SU-DHL-6 (cell line): Measurements from ENCODE around the gene HOXC10.

Experiments used
- H2AFZ ChIP-seq: fragments of 200-600 bp; sonication (generic); 2 replicates; pipeline ENCODE4 v1.6.1; 2014; ENCODE audit warnings: low read depth, mild to moderate bottlenecking, moderate library complexity, mixed read lengths, antibody characterized with exemption, low read length; ENCODE audit not compliant: severe bottlenecking
- H3F3A ChIP-seq: fragments of 200-600 bp; shearing (Covaris generic); 2 replicates; pipeline ENCODE4 v1.6.0; 2016; ENCODE audit warnings: antibody characterized with exemption, mild to moderate bottlenecking; ENCODE audit not compliant: insufficient read depth
- H3K27ac ChIP-seq: fragments of 200-600 bp; sonication (generic); 2 replicates; pipeline ENCODE4 v1.5.1; 2016; ENCODE audit warnings: low read depth, mild to moderate bottlenecking, low read length, moderate library complexity, mixed read lengths
- H3K27me3 ChIP-seq: fragments of 200-600 bp; sonication (generic), shearing (Covaris generic); 2 replicates; pipeline ENCODE4 v1.6.0; 2014; ENCODE audit warnings: mild to moderate bottlenecking, low read length
- H3K36me3 ChIP-seq: fragments of 200-600 bp; sonication (generic); 2 replicates; pipeline ENCODE4 v1.6.1; 2014; ENCODE audit warnings: mild to moderate bottlenecking, low read length, mixed read lengths
- H3K4me2 ChIP-seq: fragments of 300-600, 200-600 bp; shearing (Covaris generic), sonication (generic); 2 replicates; pipeline ENCODE4 v1.6.0; 2014; ENCODE audit warnings: low read length, low read depth, mild to moderate bottlenecking; ENCODE audit not compliant: poor library complexity, severe bottlenecking
- H3K4me3 ChIP-seq: fragments of 200-600 bp; sonication (generic); 2 replicates; pipeline ENCODE4 v1.5.1; 2014; ENCODE audit warnings: antibody characterized with exemption, low read length, mild to moderate bottlenecking, mixed read lengths; ENCODE audit not compliant: insufficient read depth, poor library complexity, severe bottlenecking
- H3K79me2 ChIP-seq: fragments of 200-600 bp; sonication (generic); 2 replicates; pipeline ENCODE4 v1.6.1; 2014; ENCODE audit warnings: mild to moderate bottlenecking, low read length, moderate library complexity; ENCODE audit not compliant: insufficient read depth
- H3K9ac ChIP-seq: fragments of 200-600 bp; sonication (generic); 2 replicates; pipeline ENCODE4 v1.7.0; 2014; ENCODE audit warnings: mild to moderate bottlenecking, low read length
- H3K9me2 ChIP-seq: fragments of 200-600 bp; sonication (generic); replicated peaks from 2 replicates; pipeline ENCODE4 v1.6.1; 2014; ENCODE audit warnings: low read length; ENCODE audit not compliant: insufficient read depth
- H3K9me3 ChIP-seq: fragments of 200-600 bp; sonication (generic); 2 replicates; pipeline ENCODE4 v1.6.1; 2014; ENCODE audit warnings: low read length, mixed read lengths; ENCODE audit not compliant: insufficient read depth
- H4K20me1 ChIP-seq: fragments of 200-600 bp; sonication (generic); 2 replicates; pipeline ENCODE4 v1.6.1; 2014; ENCODE audit warnings: low read depth, mild to moderate bottlenecking, antibody characterized with exemption, low read length, moderate library complexity, mixed read lengths
- CTCF ChIP-seq: fragments of 200-600 bp; sonication (generic); IDR thresholded peaks from one replicate; pipeline ENCODE4 v1.5.1; 2017; ENCODE audit warnings: antibody characterized with exemption, mild to moderate bottlenecking, low read length, moderate library complexity; ENCODE audit not compliant: insufficient read depth, poor library complexity, severe bottlenecking
- EZH2phosphoT487 ChIP-seq: fragments of 200-600 bp; sonication (generic), shearing (Covaris generic); conservative IDR thresholded peaks from 2 replicates; pipeline ENCODE4 v1.6.1; 2018; ENCODE audit warnings: mild to moderate bottlenecking, antibody characterized with exemption, low read length, moderate library complexity, mixed read lengths

Gene HOXC10

GRCh38 chr12:53978477-53979356 is 6.2 kb upstream of the HOXC10 start:
- Histone ChIP-seq H3K79me2 (no peaks in the 10 kb centered on the region), H3F3A (no peaks in the 10 kb centered on the region), H3K9ac (no peak overlapping the region), H3K27ac (no peak overlapping the region), H3K4me2 (no peak overlapping the region), H3K27me3 (no peaks in the 10 kb centered on the region), H3K36me3 (no peaks in the 10 kb centered on the region), H3K4me3 (no peak overlapping the region), H3K9me2 (no peaks in the 10 kb centered on the region), H3K9me3 (no peaks in the 10 kb centered on the region), H2AFZ (no peak overlapping the region), H4K20me1 (no peaks in the 10 kb centered on the region)
- no peak for TF ChIP-seq CTCF
- TF ChIP-seq EZH2phosphoT487: no peak

DNA sequence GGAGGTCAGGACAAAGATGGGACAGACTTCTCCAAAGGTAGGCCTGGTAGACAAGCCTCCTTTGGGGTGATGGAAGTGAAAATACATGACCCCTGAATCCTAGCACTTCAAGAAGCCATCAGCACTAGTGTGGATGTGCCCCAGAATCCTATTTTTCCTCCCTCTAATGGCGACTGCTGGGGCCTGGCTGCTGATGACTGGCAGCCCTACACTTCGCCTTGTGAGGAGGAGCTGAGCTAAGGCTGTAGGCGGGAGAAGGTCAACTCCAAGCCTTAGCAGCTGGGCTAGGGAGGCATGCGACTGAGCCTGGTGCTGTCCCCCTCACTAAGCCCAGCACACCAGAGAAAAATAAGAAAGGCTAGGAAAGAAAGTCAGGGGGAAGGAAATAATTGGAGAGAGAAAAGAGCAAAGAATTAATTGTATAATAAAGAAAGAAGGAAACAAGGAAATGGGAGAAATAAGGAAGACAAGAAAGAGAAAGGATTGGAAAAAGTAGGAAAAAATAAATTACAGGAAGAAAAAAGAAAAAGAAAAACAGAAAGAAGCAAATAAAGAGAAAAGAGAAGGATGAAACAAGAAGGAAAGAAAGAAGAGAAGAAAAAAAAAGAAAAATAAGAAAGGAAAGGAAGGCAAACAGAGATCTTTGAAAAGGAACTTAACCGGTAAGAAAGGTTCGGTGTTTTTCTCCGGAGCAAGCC is 4.7 kb upstream of the HOXC10 start:
- Histone ChIP-seq H3K4me2 (no peak overlapping the region), H3K9ac (no peak overlapping the region), H3K79me2 (no peaks in the 10 kb centered on the region), H4K20me1 (no peaks in the 10 kb centered on the region), H3K9me3 (no peaks in the 10 kb centered on the region), H3K36me3 (no peaks in the 10 kb centered on the region), H3F3A (no peaks in the 10 kb centered on the region), H3K27ac (no peak overlapping the region), H3K9me2 (no peaks in the 10 kb centered on the region), H3K4me3 (no peak overlapping the region), H3K27me3 (no peaks in the 10 kb centered on the region), H2AFZ (no peak overlapping the region)
- TF ChIP-seq EZH2phosphoT487 (no peak), CTCF (no peak)

DNA sequence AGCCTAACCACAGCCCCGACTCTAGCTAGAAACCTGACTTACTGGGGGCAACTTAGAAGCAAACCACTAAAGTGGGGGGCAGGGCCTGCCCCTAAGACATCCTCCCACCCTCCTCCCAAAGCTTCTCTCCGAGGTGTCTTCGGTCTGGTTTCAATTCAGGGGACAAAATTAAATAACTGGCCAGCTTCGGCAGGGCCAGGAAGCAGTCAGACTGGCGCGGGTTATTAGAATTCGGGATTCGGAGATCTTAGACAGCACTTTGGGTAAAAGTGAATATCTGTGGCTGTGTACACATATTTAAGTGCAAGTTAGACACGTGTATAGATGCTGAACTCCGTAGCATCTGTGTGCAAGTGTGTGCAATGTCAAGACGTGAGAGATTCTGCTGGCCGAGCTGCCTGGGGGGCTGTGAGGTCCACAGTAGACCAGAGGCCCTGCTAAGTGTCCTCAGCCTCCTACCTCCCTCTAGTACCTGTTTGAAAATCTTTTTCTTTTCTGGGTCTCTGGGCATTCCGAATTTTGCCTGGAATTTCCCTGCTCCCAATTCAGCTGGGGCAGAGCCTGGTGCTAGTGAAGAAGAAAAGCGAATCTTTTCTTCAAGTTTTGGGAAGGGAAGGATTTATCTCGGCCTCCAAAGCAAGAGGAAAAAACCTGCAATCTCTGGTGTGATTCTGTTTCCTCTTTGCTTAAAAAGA is 4.0 kb upstream of the HOXC10 start:
- TF ChIP-seq EZH2phosphoT487 (0 out of 2 replicates have a peak, but pooled peaks have one; percentile 80), CTCF (no peak)
- Histone ChIP-seq H3K4me2 (no peak overlapping the region), H3F3A (no peaks in the 10 kb centered on the region), H3K27me3 (no peaks in the 10 kb centered on the region), H3K36me3 (no peaks in the 10 kb centered on the region), H3K27ac (no peak overlapping the region), H4K20me1 (no peaks in the 10 kb centered on the region), H3K9me3 (no peaks in the 10 kb centered on the region), H2AFZ (no peak overlapping the region), H3K9me2 (no peaks in the 10 kb centered on the region), H3K9ac (no peak overlapping the region), H3K79me2 (no peaks in the 10 kb centered on the region), H3K4me3 (no peak overlapping the region)
